ENCODE measurements around the gene KRT37. TPM values are rescaled to one million over a fixed set of nuclear protein-coding genes. Genes with fewer than 3 reads are reported as not detected.

Gene KRT37
- total RNA-seq, 4 donors from 2014 or later: not detected

- 50 to 57% methylated on average over 5 of the region's 5 CpGs for WGBS, 2 donors
- no peak for DNase-seq (ENCODE audit: low spot score in 2 of 2)
- intact Hi-C loops (cut with DNase I; ENCODE audit: low total_unique reads): no loop called here
- H3K4me3 ChIP-seq (ENCODE audit: low read depth, poor library complexity, severe bottlenecking): no peak overlapping the region
- no peak for TF ChIP-seq POLR2A (IDR thresholded peaks at IDR 0.05)
- TF ChIP-seq, protein P1, sequence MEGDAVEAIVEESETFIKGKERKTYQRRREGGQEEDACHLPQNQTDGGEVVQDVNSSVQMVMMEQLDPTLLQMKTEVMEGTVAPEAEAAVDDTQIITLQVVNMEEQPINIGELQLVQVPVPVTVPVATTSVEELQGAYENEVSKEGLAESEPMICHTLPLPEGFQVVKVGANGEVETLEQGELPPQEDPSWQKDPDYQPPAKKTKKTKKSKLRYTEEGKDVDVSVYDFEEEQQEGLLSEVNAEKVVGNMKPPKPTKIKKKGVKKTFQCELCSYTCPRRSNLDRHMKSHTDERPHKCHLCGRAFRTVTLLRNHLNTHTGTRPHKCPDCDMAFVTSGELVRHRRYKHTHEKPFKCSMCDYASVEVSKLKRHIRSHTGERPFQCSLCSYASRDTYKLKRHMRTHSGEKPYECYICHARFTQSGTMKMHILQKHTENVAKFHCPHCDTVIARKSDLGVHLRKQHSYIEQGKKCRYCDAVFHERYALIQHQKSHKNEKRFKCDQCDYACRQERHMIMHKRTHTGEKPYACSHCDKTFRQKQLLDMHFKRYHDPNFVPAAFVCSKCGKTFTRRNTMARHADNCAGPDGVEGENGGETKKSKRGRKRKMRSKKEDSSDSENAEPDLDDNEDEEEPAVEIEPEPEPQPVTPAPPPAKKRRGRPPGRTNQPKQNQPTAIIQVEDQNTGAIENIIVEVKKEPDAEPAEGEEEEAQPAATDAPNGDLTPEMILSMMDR (IDR thresholded peaks at IDR 0.05): no peak
Observed at GRCh38 chr17:41406205-41406604, 18.2 kb downstream of the KRT37 start.

GRCh38 chr17:41404024-41404671, 20.2 kb downstream of the KRT37 start:
- WGBS, 2 donors: 43 to 44% methylated on average over 7 of the region's 7 CpGs
- no peak for DNase-seq (ENCODE audit: low spot score in 2 of 2)
- TF ChIP-seq POLR2A (IDR thresholded peaks at IDR 0.05): no peak
- TF ChIP-seq, protein P1 (IDR thresholded peaks at IDR 0.05): no peak
- intact Hi-C loops (cut with DNase I; ENCODE audit: low total_unique reads): no loop called here
- no peak overlapping the region for H3K4me3 ChIP-seq (ENCODE audit: low read depth, poor library complexity, severe bottlenecking)

DNA sequence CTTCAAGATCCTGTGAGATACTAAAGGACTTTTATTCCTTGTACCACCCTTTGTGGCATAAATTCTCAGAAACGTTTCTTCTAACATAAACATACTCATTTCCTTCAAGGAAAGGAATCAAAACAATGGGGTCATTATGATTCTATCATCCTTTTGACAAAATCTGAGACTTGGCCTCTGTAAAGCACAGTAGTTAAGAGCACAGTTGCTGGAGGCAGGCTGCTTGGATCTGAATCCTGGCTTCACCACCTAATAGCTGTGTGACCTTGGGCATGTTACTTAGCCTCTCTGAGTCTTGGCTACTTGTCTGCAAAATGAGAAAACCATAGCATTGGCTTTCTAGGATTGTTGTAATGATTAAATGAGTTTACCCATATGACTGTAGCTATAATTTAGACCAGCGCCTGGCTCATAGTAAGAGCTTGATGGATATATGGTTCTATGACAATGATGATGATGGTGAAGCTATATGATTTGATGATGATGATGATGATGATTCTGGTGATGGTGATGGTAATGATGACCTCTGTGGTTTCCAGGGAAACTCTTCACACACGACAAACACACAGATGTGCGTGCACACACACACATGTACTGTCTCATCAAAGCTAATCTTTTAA, 20.9 kb downstream of the KRT37 start:
- no peak for TF ChIP-seq POLR2A (IDR thresholded peaks at IDR 0.05)
- TF ChIP-seq, protein P1 (IDR thresholded peaks at IDR 0.05): no peak
- WGBS, 2 donors: 49 to 52% methylated on average over 4 of the region's 4 CpGs
- intact Hi-C loops (cut with DNase I; ENCODE audit: low total_unique reads): no loop called here
- no peak for DNase-seq (ENCODE audit: low spot score in 2 of 2)
- no peak overlapping the region for H3K4me3 ChIP-seq (ENCODE audit: low read depth, poor library complexity, severe bottlenecking)

DNA sequence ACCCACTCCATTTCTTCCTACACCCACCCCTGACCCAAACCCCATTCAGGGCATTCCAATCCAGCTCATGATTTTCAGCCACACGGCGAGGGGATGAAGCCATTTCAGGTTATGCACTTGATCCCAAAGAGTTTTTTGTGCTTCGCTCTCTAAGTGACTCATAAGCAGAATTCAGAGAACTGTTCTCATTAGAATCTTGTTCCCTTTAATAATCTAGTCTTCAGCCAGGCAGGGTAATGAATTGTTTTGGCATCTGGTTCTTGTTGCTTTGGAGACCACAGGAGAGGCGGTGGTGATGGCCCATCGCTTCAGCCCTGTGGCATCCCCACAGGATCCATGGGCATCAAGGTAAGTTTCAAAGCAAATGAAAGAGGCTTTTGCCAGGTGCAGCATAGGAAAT, 22.2 kb downstream of the KRT37 start:
- TF ChIP-seq, protein P1 (IDR thresholded peaks at IDR 0.05): no peak
- TF ChIP-seq POLR2A (IDR thresholded peaks at IDR 0.05): no peak
- intact Hi-C loops (cut with DNase I; ENCODE audit: low total_unique reads): no loop called here
- peak in 1 of 2 donors; percentile 76 for DNase-seq (ENCODE audit: low spot score in 2 of 2)
- 40 to 51% methylated on average over 5 of the region's 5 CpGs for WGBS, 2 donors
- H3K4me3 ChIP-seq (ENCODE audit: low read depth, poor library complexity, severe bottlenecking): no peak overlapping the region

GRCh38 chr17:41396996-41397660, 27.3 kb downstream of the KRT37 start, which contains the start of gene KRT31:
Gene KRT31, minus strand, starts transcription at chr17:41397608. Its CDS starts 69 bp downstream, at chr17:41397539.
- DNase-seq (ENCODE audit: low spot score in 2 of 2): no peak
- WGBS, 2 donors: 36 to 66% methylated on average over 16 of the region's 16 CpGs
- TF ChIP-seq, protein P1 (IDR thresholded peaks at IDR 0.05): no peak
- no peak for TF ChIP-seq POLR2A (IDR thresholded peaks at IDR 0.05)
- H3K4me3 ChIP-seq (ENCODE audit: low read depth, poor library complexity, severe bottlenecking): no peak within 1 kb of the TSS
- intact Hi-C loops (cut with DNase I; ENCODE audit: low total_unique reads): no loop called here
